ENCODE data around the gene QSER1.
"Not testable (repeated sequence)": the region's sequence is repeated elsewhere in the genome, so short reads cannot be mapped to it uniquely, and the experiment has no call there.

Gene QSER1

DNA sequence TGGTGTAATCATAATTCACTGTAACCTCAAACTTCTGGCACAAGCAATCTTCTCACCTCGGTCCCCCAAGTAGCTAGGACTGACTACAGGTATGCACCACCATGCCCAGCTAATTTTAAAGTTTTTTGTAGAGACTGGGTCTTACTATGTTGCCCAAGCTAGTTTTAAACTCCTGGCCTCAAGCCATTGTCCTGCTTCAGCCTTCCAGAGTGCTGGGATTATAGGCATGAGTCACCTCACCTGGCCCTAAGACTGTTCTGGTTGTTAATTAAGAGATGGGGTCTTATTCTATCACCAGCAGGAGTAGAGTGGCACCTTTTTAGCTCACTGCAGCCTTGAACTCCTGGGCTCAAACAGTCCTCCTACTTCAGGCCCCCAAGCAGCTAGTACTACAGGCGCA is 71.1 kb downstream of the QSER1 start:
- no peak overlapping the region for H3K4me3 ChIP-seq (ENCODE audit: low read length)
- no peak for DNase-seq (ENCODE audit: low read depth)
- TF ChIP-seq, protein P1, sequence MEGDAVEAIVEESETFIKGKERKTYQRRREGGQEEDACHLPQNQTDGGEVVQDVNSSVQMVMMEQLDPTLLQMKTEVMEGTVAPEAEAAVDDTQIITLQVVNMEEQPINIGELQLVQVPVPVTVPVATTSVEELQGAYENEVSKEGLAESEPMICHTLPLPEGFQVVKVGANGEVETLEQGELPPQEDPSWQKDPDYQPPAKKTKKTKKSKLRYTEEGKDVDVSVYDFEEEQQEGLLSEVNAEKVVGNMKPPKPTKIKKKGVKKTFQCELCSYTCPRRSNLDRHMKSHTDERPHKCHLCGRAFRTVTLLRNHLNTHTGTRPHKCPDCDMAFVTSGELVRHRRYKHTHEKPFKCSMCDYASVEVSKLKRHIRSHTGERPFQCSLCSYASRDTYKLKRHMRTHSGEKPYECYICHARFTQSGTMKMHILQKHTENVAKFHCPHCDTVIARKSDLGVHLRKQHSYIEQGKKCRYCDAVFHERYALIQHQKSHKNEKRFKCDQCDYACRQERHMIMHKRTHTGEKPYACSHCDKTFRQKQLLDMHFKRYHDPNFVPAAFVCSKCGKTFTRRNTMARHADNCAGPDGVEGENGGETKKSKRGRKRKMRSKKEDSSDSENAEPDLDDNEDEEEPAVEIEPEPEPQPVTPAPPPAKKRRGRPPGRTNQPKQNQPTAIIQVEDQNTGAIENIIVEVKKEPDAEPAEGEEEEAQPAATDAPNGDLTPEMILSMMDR (conservative IDR thresholded peaks at IDR 0.05; ENCODE audit: low read length) = no peak

DNA sequence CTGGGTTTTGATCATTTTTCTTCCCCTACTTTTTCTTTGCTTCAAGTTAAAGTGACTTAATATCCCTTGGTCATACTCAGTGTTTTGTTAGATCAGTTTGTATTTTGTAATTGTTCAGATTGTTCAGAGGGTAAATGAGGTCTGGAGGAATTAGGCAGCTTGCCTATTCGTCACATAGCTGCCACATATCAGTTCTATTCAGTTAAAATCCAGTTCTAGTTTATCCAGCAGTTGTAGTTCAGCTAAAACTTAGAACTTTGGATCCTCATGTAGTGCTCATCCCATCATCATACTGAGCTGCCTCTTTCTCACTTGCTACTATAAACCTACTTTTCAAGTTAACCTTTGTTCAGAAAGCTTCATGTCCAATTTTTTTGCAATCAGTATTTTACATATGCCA is 75.9 kb downstream of the QSER1 start:
- H3K4me3 ChIP-seq (ENCODE audit: low read length) = no peak overlapping the region
- no peak for DNase-seq (ENCODE audit: low read depth)
- TF ChIP-seq, protein P1 (conservative IDR thresholded peaks at IDR 0.05; ENCODE audit: low read length) = no peak

DNA sequence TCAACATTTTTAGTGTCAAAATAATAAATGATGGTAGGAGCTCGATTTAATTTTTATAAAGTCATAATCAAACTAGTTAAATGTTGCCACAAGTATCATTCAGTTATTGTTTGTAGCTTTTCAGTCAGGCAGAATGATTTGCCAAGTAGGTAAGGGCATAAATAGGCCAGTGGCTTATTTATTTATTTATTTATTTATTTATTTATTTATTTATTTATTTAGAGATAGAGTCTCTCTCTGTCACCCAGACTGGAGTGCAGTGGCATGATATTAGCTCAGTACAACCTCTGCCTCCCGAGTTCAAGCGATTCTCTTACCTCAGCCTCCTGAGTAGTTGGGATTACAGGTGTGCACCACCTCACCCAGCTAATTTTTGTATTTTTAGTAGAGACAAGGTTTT is 79.6 kb downstream of the QSER1 start:
- not testable (repeated sequence) for H3K4me3 ChIP-seq (ENCODE audit: low read length); DNase-seq (ENCODE audit: low read depth)

DNA sequence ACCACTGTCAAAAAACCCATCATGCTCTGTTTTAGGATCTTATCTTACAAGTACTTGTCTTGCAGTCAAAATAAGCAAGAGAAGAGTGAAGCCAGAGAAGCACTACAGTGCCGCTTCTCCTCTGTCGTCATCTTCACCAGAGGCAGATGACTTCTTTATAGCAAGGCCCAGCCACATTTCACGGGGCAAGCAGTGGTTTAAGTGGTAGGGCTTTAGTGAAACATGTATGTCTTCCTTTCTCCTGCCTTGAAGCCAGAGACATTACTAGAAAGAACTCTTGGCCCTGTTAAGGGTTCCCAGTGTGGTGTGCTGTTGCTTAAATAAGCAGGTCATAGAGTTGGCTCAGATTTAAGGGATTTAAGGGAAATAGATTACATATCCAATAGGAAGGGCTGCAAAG is 80.2 kb downstream of the QSER1 start:
- TF ChIP-seq, protein P1 (conservative IDR thresholded peaks at IDR 0.05; ENCODE audit: low read length) = no peak
- no peak overlapping the region for H3K4me3 ChIP-seq (ENCODE audit: low read length)
- no peak for DNase-seq (ENCODE audit: low read depth)

DNA sequence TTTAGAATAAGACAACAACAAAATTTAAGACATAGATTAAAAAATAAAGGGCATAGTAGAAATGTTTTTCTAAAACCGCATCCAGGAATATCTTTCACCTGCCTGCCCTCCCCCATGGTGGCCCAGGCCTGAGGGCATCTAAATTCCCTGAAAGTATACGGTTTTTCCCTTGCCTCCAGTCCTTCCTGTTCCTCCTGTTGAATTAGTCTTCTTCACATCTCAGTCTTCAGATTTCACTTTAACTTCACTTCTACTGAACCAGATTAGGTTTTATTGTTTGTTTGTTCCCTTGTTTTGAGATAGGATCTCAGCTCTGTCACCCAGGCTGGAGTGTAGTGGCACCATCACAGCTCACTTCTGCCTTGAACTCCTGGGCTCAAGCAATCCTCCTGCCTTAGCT is 90.0 kb downstream of the QSER1 start:
- DNase-seq (ENCODE audit: low read depth) = no peak
- no peak overlapping the region for H3K4me3 ChIP-seq (ENCODE audit: low read length)
- TF ChIP-seq, protein P1 (conservative IDR thresholded peaks at IDR 0.05; ENCODE audit: low read length) = no peak

DNA sequence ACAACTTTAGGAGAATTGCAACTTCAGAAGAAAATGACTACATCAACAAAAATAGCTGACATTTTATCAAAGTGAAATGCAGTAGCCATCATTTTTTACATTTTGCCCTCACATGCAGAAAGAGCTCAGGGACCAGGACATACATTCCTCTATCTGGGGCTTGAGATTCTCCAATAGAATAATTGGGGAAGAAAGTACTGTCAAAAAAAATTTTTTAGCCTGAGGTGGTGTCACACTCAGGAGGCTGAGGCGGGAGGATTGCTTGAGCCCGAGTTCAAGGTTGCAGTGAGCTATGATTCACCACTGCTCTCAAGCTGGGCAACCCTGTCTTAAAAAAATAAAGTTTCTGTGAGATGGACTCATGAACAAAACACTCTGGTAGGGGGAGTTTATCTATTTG is 90.9 kb downstream of the QSER1 start:
- DNase-seq (ENCODE audit: low read depth) = no peak
- no peak overlapping the region for H3K4me3 ChIP-seq (ENCODE audit: low read length)
- TF ChIP-seq, protein P1 (conservative IDR thresholded peaks at IDR 0.05; ENCODE audit: low read length) = no peak

DNA sequence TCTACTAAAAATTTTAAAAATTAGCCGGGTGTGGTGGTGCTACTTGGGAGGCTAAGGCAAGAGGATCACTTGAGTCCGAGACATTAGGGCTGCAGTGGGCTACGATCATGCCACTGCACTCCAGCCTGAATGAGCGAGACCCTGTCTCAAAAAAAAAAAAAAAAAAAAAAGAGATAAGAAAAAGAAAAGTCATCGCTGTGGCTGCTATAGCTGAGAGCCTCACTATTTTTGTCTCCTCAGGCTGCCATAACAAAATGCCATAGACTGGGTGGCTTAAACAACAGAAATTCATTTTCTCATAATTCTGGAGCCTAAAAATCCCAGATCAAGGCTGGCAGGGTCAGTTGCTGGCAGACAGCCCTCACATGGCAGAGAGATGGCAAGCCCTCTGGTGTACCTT is 93.0 kb downstream of the QSER1 start:
- TF ChIP-seq, protein P1 (conservative IDR thresholded peaks at IDR 0.05; ENCODE audit: low read length) = no peak

DNA sequence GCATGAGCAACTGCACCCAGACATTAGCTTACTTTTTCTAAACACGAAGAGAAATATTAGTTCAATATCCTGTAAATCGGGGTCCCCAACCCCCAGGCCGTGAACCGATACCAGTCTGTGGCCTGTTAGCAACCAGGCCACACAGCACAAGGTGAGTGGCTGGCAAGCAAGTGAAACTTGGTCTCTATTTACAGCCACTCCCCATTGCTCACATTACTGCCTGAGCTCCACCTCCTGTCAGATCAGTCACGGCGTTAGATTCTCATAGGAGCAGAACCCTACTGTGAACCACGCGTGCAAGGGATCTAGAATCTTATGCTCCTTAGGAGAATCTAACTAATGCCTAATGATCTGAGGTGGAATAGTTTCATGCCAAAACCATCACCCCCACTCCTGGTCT is 95.2 kb downstream of the QSER1 start:
- no peak overlapping the region for H3K4me3 ChIP-seq (ENCODE audit: low read length)
- DNase-seq (ENCODE audit: low read depth) = no peak
- TF ChIP-seq, protein P1 (conservative IDR thresholded peaks at IDR 0.05; ENCODE audit: low read length) = no peak

More for the DNA sequence above, 93.0 kb downstream of the QSER1 start:
- DNase-seq (ENCODE audit: low read depth) = no peak
- H3K4me3 ChIP-seq (ENCODE audit: low read length) = no peak overlapping the region
